HUDEP-2 (cell line): ENCODE data around the gene UNC119B.

Source experiments
- DNase-seq, 76 experiments: peaks; one replicate each; lab custom pipeline; 2025; ENCODE audit not compliant: unreplicated experiment in 76 of 76; lab: John Stamatoyannopoulos, UW

The UNC119B gene

DNA sequence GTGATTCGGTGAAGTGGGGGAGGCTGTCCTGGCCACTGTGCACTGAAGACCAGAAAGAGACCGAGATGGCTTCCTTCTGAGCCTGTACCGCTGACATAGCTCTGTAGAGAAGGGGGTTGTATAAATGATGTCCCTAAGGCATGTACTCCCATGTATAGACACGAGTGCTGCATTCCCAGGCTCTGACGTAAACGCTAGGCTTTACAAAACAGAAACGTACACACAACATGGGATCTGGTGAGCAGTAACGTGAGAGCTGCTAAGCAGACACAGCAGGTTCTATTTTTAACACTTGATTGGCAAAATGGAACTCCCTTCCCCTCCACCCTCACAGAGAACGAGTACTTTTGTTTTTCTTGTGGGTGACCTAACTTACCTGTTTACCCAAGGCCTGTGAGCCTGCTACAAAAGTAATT, 51.3 kb downstream of the UNC119B start:
- no peak for DNase-seq

DNA sequence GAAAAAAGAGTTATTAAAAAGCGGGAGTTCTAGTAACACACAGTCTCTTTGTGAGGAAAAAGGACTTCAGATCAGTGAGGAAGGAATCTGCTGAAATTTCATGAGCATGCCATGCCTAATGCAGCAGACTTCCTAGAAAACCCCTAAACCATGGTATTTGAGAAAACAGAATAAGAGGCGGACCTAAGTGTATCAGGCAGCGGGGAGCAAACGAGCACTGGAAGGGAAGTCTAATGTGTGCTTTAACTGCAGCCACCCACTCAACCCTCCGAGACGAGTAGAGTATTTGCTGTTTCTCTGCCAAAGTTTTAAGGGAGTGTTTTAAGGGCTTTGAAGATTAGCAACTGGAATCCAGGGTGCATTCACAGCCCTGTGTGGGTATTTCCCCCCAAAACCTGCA, 51.8 kb downstream of the UNC119B start:
- no peak for DNase-seq

DNA sequence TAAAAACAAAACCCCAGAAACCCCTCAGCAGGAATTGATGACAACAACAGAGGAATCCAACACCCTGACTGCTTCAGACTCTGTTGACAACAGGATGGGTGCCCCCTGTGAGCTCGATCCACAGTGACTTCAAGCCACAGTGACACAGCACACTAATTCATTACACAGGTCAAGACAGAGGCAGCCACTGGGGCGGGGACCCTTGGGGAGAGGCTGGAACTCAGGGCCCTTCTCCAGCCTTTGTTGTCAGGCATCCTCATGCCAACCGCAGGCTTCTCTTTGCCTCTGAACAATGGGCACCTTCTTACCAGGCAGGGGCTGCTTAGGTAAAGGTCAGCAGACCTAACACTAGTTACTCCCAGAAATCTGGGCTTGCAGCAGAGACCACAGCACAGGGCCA, 53.0 kb downstream of the UNC119B start:
- DNase-seq, result no peak

DNA sequence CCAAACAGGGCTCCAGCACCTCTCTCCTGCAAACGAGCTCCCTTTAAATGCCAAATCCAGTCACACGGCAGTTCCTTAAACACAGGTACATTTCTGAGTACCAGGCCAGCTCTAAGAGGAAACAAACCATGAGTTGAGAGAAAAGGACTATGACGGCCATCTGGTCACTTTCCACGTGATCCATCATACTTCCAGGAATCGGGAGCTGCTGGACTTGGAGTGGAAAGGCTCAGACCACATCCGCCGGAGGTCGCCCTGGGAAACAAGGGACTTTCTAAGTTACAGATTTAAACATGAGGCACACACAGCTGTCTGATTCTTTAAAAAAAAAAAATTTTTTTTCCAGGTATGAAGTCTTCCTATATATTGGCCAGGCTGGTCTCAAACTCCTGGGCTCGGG, 54.6 kb downstream of the UNC119B start:
- no peak for DNase-seq

DNA sequence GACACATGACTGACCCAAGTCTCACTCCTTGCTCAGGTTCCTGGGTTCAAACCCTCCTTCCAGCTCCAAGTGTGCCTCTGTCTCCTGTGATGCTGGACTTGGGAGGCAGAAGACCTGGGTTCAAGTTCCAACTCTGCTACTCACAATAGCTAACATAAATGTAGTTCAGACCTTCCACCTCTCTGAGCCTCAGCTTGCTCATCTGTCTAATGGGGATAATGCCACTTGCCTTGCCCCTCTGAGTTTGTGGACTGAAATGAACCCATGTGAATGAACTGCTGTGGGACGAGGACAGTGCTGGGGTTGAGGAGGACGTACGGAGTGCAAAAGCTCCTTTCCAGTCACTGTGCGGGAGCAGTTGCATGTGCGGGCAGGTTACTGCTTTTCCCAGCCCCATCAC, 56.3 kb downstream of the UNC119B start:
- no peak for DNase-seq

DNA sequence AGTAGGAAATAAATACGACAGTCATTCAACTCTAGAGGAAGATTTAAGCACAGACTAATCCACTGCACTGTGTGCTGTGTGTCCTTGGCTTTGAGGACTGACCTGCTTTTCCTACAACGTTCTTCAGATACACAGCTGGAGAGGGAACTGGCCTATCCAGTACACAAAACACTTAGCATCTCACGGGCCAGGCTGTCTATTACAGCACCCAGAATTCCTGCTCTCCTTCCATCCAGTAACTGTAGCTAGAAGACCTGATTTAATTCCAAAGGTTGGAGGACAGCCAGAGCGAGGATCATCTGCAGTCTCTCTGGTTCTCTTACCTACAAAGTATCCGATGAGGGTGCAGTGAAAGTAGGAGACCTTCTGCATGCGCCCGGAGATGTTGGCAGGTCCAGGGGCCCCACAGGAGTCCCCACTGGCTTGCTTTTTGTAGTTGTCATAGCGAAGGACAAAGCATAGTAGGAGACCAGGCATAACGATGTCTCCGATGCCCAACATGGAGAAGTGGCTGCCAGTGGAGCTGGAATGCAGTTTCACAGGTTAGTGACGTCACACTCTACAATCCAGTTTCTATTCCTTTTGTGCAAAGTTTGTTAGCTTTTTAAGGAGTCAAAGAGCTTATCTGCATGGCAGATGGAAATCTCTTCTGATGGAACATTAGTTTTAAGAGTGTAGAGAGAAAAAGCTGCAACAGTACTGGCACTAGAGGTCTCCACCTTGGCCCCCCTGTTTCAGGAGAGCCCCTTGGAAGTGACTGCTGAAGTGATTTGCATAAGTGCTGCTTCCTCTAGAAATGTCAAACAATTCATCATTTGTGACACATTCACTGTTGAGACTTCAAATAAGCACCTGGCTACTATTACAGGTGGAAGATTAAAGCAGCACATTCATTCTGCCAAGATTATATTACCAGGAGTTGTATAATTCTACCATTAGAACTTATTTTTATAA, 57.1 kb downstream of the UNC119B start:
- DNase-seq, result no peak

DNA sequence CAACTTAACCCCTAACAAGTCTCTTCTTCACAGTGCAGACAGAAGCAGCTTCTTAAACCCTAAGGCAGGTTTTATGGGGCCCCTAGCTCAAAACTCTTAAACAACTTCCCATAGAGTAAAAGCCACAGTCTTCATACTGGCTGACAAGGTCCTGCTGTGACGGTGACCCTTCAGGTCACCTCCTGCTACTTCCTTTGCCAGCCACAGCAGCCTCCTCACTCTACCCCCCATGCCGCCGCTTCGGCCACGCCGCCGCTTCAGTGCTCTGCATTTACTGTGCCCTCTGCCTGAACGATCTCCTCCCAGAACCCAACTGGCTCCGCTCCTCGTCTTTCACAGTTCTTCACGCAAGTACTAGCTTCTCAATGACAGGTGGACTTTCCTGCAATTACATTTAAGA, 60.8 kb downstream of the UNC119B start:
- DNase-seq, result no peak
